B cell (primary cell): ENCODE measurements around the gene ESR2. TPM values are rescaled to one million over a fixed set of nuclear protein-coding genes. Genes with fewer than 3 reads are reported as not detected.

Experiments used
- ATAC-seq: fragments of 200-7000 bp; cut with Tn5 transposase; one replicate; pipeline ENCODE4 v1.10.0; 2021; ENCODE audit warnings: low read depth, mild to moderate bottlenecking, moderate number of reproducible peaks, moderate library complexity
- CTCF ChIA-PET: fragments of 350-600 bp; sonication (Branson Sonifier 250); formaldehyde crosslinking; loops from one replicate; lab custom pipeline; 2021; ENCODE audit warnings: antibody characterized with exemption, inconsistent platforms; lab: Charles Lee
- POLR2A ChIA-PET: fragments of 350-600 bp; sonication (Branson Sonifier 250); formaldehyde crosslinking; loops from one replicate; lab custom pipeline; 2021; ENCODE audit warnings: antibody characterized with exemption; lab: Charles Lee
- DNase-seq: peaks from one replicate; pipeline ENCODE4 v3.0.0; 2013
- H2AFZ ChIP-seq: 2 replicates; pipeline ENCODE4 v1.6.1; 2012; ENCODE audit warnings: mild to moderate bottlenecking, low read depth, low read length; ENCODE audit not compliant: insufficient read depth, poor library complexity, severe bottlenecking
- H3K27ac ChIP-seq, 2 donors: 1 replicate in 1 of 2; 2 replicates in 1 of 2; pipeline ENCODE4 v1.5.1; 2012 to 2013; ENCODE audit warnings: low read length in 2 of 2, mild to moderate bottlenecking in 2 of 2, moderate library complexity in 1 of 2
- H3K27me3 ChIP-seq, 4 experiments: fragments of 200-600 bp in 1 of 4; sonication (generic) in 1 of 4; replicated peaks in 1 of 4; 1 replicate in 2 of 4; 2 replicates in 2 of 4; pipeline versions ENCODE4 v1.6.1 to v1.7.0; 2013 to 2016; ENCODE audit warnings: low read length in 3 of 4, mild to moderate bottlenecking in 2 of 4, mixed read lengths in 1 of 4, moderate library complexity in 1 of 4; ENCODE audit not compliant: insufficient read depth in 4 of 4, control insufficient read depth in 3 of 4; ENCODE audit errors: control extremely low read depth in 1 of 4
- H3K36me3 ChIP-seq, 2 experiments: replicated peaks in 1 of 2; 1 replicate in 1 of 2; 2 replicates in 1 of 2; pipeline versions ENCODE4 v1.6.1 to v1.7.1; 2013; ENCODE audit warnings: low read length in 1 of 2; ENCODE audit not compliant: insufficient read depth in 2 of 2, control insufficient read depth in 1 of 2; ENCODE audit errors: control extremely low read depth in 1 of 2, extremely low read depth in 1 of 2
- H3K4me1 ChIP-seq, 2 donors: fragments of 200-600 bp in 1 of 2; sonication (generic) in 1 of 2; 1 replicate in 1 of 2; 2 replicates in 1 of 2; pipeline versions ENCODE4 v1.5.1 to v1.6.1; 2013 to 2017; ENCODE audit warnings: low read length in 2 of 2; ENCODE audit not compliant: control insufficient read depth in 2 of 2, insufficient read depth in 2 of 2
- H3K4me2 ChIP-seq: replicated peaks from 2 replicates; pipeline ENCODE3; 2012; ENCODE audit warnings: mild to moderate bottlenecking, low read depth, low read length; ENCODE audit not compliant: poor library complexity, severe bottlenecking
- H3K4me3 ChIP-seq, 5 experiments: fragments of 200-600 bp in 1 of 5; sonication (generic) in 1 of 5; 1 replicate in 3 of 5; 2 replicates in 2 of 5; pipeline versions ENCODE4 v1.5.1 to v1.7.0; 2011 to 2016; ENCODE audit warnings: low read length in 4 of 5, mild to moderate bottlenecking in 4 of 5, low read depth in 2 of 5, control low read depth in 1 of 5, moderate library complexity in 1 of 5; ENCODE audit not compliant: insufficient read depth in 1 of 5; ENCODE audit errors: control extremely low read depth in 1 of 5, extremely low read depth in 1 of 5
- H3K79me2 ChIP-seq: fragments of 200-600 bp; sonication (generic); one replicate; pipeline ENCODE4 v1.6.0; 2016; ENCODE audit warnings: low read length; ENCODE audit not compliant: control insufficient read depth, insufficient read depth
- H3K9ac ChIP-seq: fragments of 200-600 bp; sonication (generic); 2 replicates; pipeline ENCODE4 v1.6.1; 2017; ENCODE audit warnings: mild to moderate bottlenecking, low read length, moderate library complexity
- H3K9me3 ChIP-seq, 3 donors: one replicate each; pipeline versions ENCODE4 v1.6.1 to v1.7.1; 2013; ENCODE audit warnings: low read length in 2 of 3; ENCODE audit not compliant: control insufficient read depth in 2 of 3, insufficient read depth in 1 of 3; ENCODE audit errors: control extremely low read depth in 1 of 3
- H4K20me1 ChIP-seq: 2 replicates; pipeline ENCODE4 v1.6.0; 2012; ENCODE audit warnings: mild to moderate bottlenecking, low read length; ENCODE audit not compliant: insufficient read depth, control insufficient read depth, poor library complexity, severe bottlenecking
- H3K27ac Mint-ChIP-seq: one replicate; pipeline ENCODE4 v1.8.0; 2021; ENCODE audit warnings: mixed read lengths
- H3K27me3 Mint-ChIP-seq: one replicate; pipeline ENCODE4 v1.8.0; 2021; ENCODE audit warnings: mixed read lengths
- H3K4me1 Mint-ChIP-seq: one replicate; pipeline ENCODE4 v1.8.0; 2021; ENCODE audit warnings: mixed read lengths
- H3K4me3 Mint-ChIP-seq: one replicate; pipeline ENCODE4 v1.8.0; 2021; ENCODE audit warnings: mixed read lengths
- H3K9me3 Mint-ChIP-seq: one replicate; pipeline ENCODE4 v1.8.0; 2022; ENCODE audit warnings: mixed read lengths; ENCODE audit not compliant: insufficient read depth
- EZH2 ChIP-seq: IDR thresholded peaks from 2 replicates; pipeline ENCODE4 v1.6.1; 2012; ENCODE audit warnings: borderline replicate concordance, low read depth, mild to moderate bottlenecking, moderate library complexity, low read length; ENCODE audit not compliant: insufficient read depth, poor library complexity, severe bottlenecking
- WGBS: methylation state at CpG from one replicate; pipeline ENCODE4 v1.1.5; 2013; ENCODE audit warnings: missing lambda C conversion rate; ENCODE audit not compliant: insufficient coverage; 5-methylcytosine and 5-hydroxymethylcytosine counted together
- intact Hi-C: fragments of 100-400 bp; cut with micrococcal nuclease; formaldehyde crosslinking; loops from one replicate; pipeline ENCODE4 v1.10.0; 2022
- polyA plus RNA-seq: library from polyadenylated mRNA; depleted of rRNA; stranded (reverse); fragments of >200 nt; gene quantifications from 2 replicates; pipeline ENCODE4 v1.2.3, GENCODE V29; 2012
- total RNA-seq, 2 donors: library from RNA; stranded (reverse); fragments of 120-200 nt in 1 of 2; gene quantifications; 1 replicate in 1 of 2; 2 replicates in 1 of 2; pipeline versions ENCODE4 v1.2.3 to v1.2.4, GENCODE V29; 2013 to 2022
- TF ChIP-seq, protein P1 (sequence below): fragments of 200-600 bp; IDR thresholded peaks from one replicate; pipeline ENCODE4 v1.8.0; 2022; ENCODE audit warnings: antibody characterized with exemption, mild to moderate bottlenecking

Gene ESR2
- total and polyA plus RNA-seq, 2 donors (not counting 1 experiment from before 2014, with no cell fraction given), result 5.4 to 87.8 TPM

DNA sequence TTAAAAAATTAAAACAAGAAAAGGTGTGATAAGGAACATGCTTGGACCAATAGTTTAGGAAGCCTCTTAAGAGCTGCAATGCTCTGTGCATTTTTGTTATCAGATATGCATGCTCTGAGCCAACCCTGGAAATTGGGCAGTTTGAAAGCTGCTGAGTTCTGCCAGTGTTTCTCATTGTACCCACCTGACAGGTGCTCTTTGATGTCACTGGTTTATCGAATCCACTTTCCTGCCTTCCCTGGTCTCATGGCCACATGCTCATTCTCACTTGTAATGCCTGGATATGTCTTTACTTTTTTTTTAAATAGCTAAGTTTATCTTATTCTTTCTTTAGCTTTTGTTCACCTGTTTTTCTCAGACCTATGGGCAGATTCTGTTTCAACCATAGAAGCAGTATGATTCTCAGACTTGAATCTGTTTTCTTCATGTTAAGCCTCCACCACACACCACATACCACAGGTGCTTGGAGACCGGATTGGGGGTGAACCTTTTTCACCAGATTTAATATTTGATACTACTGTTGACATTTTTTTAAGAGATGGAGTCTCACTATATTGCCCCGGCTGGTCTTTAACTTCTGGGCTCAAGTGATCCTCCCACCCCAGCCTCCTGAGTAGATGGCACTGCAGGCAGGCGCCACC lies 90.7 kb downstream of the ESR2 start:
- peak overlapping the region; percentile 58 for H3K27ac Mint-ChIP-seq

GRCh38 chr14:64202716-64203115 lies 91.5 kb downstream of the ESR2 start:
- H3K36me3 ChIP-seq, result peaks cover 2 to 4% of the 10 kb centered on the region in 2 experiments
- no peak overlapping the region for H2AFZ ChIP-seq
- H3K79me2 ChIP-seq, result peaks cover 18% of the 10 kb centered on the region
- WGBS, result 99% methylated on average over 10 of the region's 10 CpGs
- DNase-seq, result no peak
- no peak for ATAC-seq
- no peaks in the 10 kb centered on the region for H4K20me1 ChIP-seq
- peaks cover 38% of the 10 kb centered on the region for H3K4me1 Mint-ChIP-seq
- H3K4me3 ChIP-seq, result no peak overlapping the region
- TF ChIP-seq EZH2, result no peak
- TF ChIP-seq, protein P1, sequence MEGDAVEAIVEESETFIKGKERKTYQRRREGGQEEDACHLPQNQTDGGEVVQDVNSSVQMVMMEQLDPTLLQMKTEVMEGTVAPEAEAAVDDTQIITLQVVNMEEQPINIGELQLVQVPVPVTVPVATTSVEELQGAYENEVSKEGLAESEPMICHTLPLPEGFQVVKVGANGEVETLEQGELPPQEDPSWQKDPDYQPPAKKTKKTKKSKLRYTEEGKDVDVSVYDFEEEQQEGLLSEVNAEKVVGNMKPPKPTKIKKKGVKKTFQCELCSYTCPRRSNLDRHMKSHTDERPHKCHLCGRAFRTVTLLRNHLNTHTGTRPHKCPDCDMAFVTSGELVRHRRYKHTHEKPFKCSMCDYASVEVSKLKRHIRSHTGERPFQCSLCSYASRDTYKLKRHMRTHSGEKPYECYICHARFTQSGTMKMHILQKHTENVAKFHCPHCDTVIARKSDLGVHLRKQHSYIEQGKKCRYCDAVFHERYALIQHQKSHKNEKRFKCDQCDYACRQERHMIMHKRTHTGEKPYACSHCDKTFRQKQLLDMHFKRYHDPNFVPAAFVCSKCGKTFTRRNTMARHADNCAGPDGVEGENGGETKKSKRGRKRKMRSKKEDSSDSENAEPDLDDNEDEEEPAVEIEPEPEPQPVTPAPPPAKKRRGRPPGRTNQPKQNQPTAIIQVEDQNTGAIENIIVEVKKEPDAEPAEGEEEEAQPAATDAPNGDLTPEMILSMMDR, result no peak
- no peak overlapping the region for H3K4me2 ChIP-seq
- peak overlapping the region; percentile 71 for H3K27ac Mint-ChIP-seq
- H3K4me3 Mint-ChIP-seq, result no peak overlapping the region
- H3K27me3 Mint-ChIP-seq, result no peaks in the 10 kb centered on the region
- peak overlapping the region in 1 of 2 donors; percentile 78 for H3K27ac ChIP-seq
- H3K9me3 Mint-ChIP-seq, result no peaks in the 10 kb centered on the region
- H3K9ac ChIP-seq, result no peak overlapping the region
- no peaks in the 10 kb centered on the region for H3K9me3 ChIP-seq
- POLR2A ChIA-PET, result no interaction called here
- H3K4me1 ChIP-seq, result peaks cover 20 to 23% of the 10 kb centered on the region in 2 donors
- H3K27me3 ChIP-seq, result no peaks in the 10 kb centered on the region
- intact Hi-C loops, result no loop called here
- CTCF ChIA-PET, result interaction anchor here (0.9 to 1.2 kb wide), 2 partner anchors 12 to 93 kb away, joined by 4 to 5 read pairs; no protein-coding TSS in a partner anchor

More for the DNA sequence above, 90.7 kb downstream of the ESR2 start:
- Mint-ChIP-seq H3K27me3 (no peaks in the 10 kb centered on the region), H3K9me3 (no peaks in the 10 kb centered on the region), H3K4me3 (no peak overlapping the region), H3K4me1 (peaks cover 32% of the 10 kb centered on the region)
- Histone ChIP-seq H3K27me3 (no peaks in the 10 kb centered on the region), H3K9me3 (no peaks in the 10 kb centered on the region), H3K79me2 (peaks cover 10% of the 10 kb centered on the region), H3K9ac (no peak overlapping the region), H2AFZ (no peak overlapping the region), H4K20me1 (no peaks in the 10 kb centered on the region), H3K4me1 (peaks cover 13 to 15% of the 10 kb centered on the region in 2 donors), H3K4me3 (no peak overlapping the region), H3K4me2 (no peak overlapping the region), H3K27ac (peak overlapping the region in 1 of 2 donors; percentile 78), H3K36me3 (peaks cover 0 to 4% of the 10 kb centered on the region in 2 experiments)
- ChIA-PET POLR2A (no interaction called here), CTCF (interaction anchor here (0.9 kb wide), 1 partner anchor 92 kb away, joined by 4 read pairs; no protein-coding TSS in a partner anchor)
- ATAC-seq (no peak), DNase-seq (no peak)
- intact Hi-C loops, result no loop called here
- no peak for TF ChIP-seq EZH2
- TF ChIP-seq, protein P1, result no peak
- WGBS, result no CpG with 5 or more reads among the region's 4 CpGs
